ENCODE results near the gene SLC48A1. TPM values are rescaled to one million over a fixed set of nuclear protein-coding genes. Genes with fewer than 3 reads are reported as not detected.

The SLC48A1 gene
- total and polyA plus RNA-seq, 4 donors, result 19.7 to 51.3 (median 34.7) TPM

- intact Hi-C loops (cut with DNase I), result no loop called here
These were observed 31.7 kb upstream of the SLC48A1 start for GRCh38 chr12:47741340-47741703.

DNA sequence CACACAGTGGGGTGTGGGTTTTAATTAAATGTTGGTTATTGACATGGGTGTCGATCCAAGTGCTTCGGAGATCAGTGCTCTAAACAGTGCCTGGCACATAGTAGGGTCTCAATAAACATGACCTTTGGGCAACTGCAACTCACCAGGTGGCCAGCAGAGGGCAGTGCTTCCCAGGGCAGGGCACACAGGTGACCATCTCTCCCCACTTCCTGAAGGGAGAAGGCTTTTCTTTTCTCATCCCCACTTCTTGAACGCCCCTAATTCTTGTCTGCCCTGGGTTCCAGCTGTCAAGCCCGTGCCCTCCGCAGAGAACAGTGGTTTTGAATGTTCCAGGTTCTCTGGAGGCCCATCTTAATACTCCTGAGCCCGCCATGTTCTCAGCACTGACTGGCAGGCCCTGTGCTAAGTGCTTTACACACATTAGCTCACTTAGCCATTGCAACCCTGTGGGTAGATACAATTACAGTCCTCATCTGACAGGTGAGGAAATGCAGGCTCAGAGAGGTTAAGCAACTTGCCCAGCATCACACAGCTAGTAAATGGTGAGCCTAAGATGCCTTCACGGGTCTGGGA is 30.7 kb upstream of the SLC48A1 start:
- DNase-seq (peak in 1 of 2 donors; percentile 90), ATAC-seq (ENCODE audit: low FRiP score) (no peak)
- WGBS, 2 donors, result 83 to 84% methylated on average over 7 of the region's 7 CpGs
- no peaks in the 10 kb centered on the region for H3K9me3 ChIP-seq (ENCODE audit: control insufficient read depth, low read length)
- H3K4me3 ChIP-seq (ENCODE audit: low read length in 2 of 2), result no peak overlapping the region
- intact Hi-C loops (cut with DNase I), result loop anchor here (2.0 kb wide), 1 partner anchor 24 kb away; no protein-coding TSS in a partner anchor
- no peaks in the 10 kb centered on the region for H3K27me3 ChIP-seq (ENCODE audit: control insufficient read depth in 1 of 2, insufficient read depth in 2 of 2, low read length in 1 of 2)
- no peaks in the 10 kb centered on the region for H3K4me1 ChIP-seq (ENCODE audit: control insufficient read depth in 1 of 2, insufficient read depth in 2 of 2, low read length in 2 of 2)
- no peaks in the 10 kb centered on the region for H3K36me3 ChIP-seq (ENCODE audit: control insufficient read depth in 1 of 2, insufficient read depth in 2 of 2, low read length in 1 of 2)
- H3K27ac ChIP-seq (ENCODE audit: low read depth in 1 of 2, low read length in 2 of 2), result no peak overlapping the region

More at GRCh38 chr12:47741340-47741703, 31.7 kb upstream of the SLC48A1 start:
- Histone ChIP-seq H3K27ac (ENCODE audit: low read depth in 1 of 2, low read length in 2 of 2) (no peak overlapping the region), H3K4me3 (ENCODE audit: low read length in 2 of 2) (no peak overlapping the region), H3K36me3 (ENCODE audit: control insufficient read depth in 1 of 2, insufficient read depth in 2 of 2, low read length in 1 of 2) (no peaks in the 10 kb centered on the region), H3K9me3 (ENCODE audit: control insufficient read depth, low read length) (no peaks in the 10 kb centered on the region), H3K4me1 (ENCODE audit: control insufficient read depth in 1 of 2, insufficient read depth in 2 of 2, low read length in 2 of 2) (peaks cover 0 to 1% of the 10 kb centered on the region in 2 donors), H3K27me3 (ENCODE audit: control insufficient read depth in 1 of 2, insufficient read depth in 2 of 2, low read length in 1 of 2) (no peaks in the 10 kb centered on the region)
- no peak for ATAC-seq (ENCODE audit: low FRiP score)
- peak; percentile 88 to 93 for DNase-seq
- WGBS, 2 donors, result 2 to 9% methylated on average over 4 of the region's 4 CpGs

DNA sequence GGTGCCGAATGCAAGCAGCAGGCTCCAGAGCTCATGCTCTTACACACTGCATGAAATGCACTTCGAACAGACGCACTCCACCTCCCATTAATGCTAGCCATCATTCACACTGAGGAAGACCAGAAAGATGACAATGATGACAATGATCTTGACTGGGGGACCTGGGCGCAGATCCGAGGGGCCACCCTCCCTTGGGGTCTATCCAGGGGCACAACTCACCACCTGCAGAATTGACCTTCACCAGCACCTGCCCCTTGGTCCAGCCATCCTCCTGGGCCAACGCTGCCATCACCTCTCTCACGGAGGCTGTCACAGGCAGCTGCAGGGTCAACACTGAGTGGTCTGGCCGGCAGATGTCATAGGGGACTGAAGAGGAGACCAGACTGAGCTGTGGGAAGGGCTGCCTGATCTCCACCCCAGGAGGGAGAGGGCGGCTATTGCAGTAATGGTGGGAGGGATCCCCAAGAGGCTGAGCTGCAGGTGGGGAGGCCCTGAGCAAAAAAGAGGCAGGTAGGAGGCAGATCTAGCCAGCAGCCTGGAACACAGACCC is 29.7 kb upstream of the SLC48A1 start:
- ATAC-seq (ENCODE audit: low FRiP score), result no peak
- intact Hi-C loops (cut with DNase I), result loop anchor here (2.0 kb wide), 1 partner anchor 23 kb away; no protein-coding TSS in a partner anchor

DNA sequence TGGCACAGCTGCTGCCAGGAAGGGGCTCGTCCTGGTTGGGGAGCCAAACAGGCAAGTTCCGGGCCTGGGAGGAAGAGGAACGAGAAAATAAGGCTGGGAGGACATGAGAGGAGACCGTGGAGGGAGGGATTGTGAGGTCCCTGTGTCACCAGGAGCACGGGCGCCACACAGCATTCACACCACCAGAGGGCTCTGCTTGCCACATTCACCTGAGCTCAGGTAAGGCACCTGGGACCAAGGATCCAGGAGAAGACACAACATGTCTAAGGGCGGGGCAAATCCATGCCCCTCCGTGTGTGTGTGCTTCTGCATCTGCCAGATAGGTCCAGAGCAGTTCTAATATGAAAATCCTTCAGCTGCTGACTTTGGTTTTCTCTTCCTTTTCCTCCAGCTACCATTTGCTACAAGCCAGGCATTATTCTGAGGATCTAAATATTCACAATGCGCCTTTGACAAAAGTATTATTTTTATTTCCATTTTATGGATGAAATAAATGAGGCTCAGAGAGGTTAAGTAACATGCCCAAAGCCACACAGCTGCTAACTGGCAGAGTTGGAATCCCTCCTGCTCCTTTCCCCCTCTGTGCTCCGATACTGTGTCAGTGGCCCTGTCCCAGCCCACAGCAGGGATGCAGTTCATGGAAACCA is 28.9 kb upstream of the SLC48A1 start:
- intact Hi-C loops (cut with DNase I), result no loop called here
- Histone ChIP-seq H3K9me3 (ENCODE audit: control insufficient read depth, low read length) (no peaks in the 10 kb centered on the region), H3K4me1 (ENCODE audit: control insufficient read depth in 1 of 2, insufficient read depth in 2 of 2, low read length in 2 of 2) (no peaks in the 10 kb centered on the region), H3K27me3 (ENCODE audit: control insufficient read depth in 1 of 2, insufficient read depth in 2 of 2, low read length in 1 of 2) (no peaks in the 10 kb centered on the region), H3K36me3 (ENCODE audit: control insufficient read depth in 1 of 2, insufficient read depth in 2 of 2, low read length in 1 of 2) (no peaks in the 10 kb centered on the region), H3K4me3 (ENCODE audit: low read length in 2 of 2) (no peak overlapping the region), H3K27ac (ENCODE audit: low read depth in 1 of 2, low read length in 2 of 2) (no peak overlapping the region)
- WGBS, 2 donors, result 76 to 81% methylated on average over 10 of the region's 10 CpGs
- ATAC-seq (ENCODE audit: low FRiP score) (no peak), DNase-seq (no peak)

More for the DNA sequence above, 29.7 kb upstream of the SLC48A1 start:
- DNase-seq, result no peak
- WGBS, 2 donors, result 90 to 91% methylated on average over 9 of the region's 9 CpGs
- Histone ChIP-seq H3K27me3 (ENCODE audit: control insufficient read depth in 1 of 2, insufficient read depth in 2 of 2, low read length in 1 of 2) (no peaks in the 10 kb centered on the region), H3K36me3 (ENCODE audit: control insufficient read depth in 1 of 2, insufficient read depth in 2 of 2, low read length in 1 of 2) (no peaks in the 10 kb centered on the region), H3K4me3 (ENCODE audit: low read length in 2 of 2) (no peak overlapping the region), H3K27ac (ENCODE audit: low read depth in 1 of 2, low read length in 2 of 2) (no peak overlapping the region), H3K9me3 (ENCODE audit: control insufficient read depth, low read length) (no peaks in the 10 kb centered on the region), H3K4me1 (ENCODE audit: control insufficient read depth in 1 of 2, insufficient read depth in 2 of 2, low read length in 2 of 2) (no peaks in the 10 kb centered on the region)

GRCh38 chr12:47744778-47745436 is 28.1 kb upstream of the SLC48A1 start:
- H3K27ac ChIP-seq (ENCODE audit: low read depth in 1 of 2, low read length in 2 of 2), result no peak overlapping the region
- no peak for DNase-seq
- ATAC-seq (ENCODE audit: low FRiP score), result no peak
- no peaks in the 10 kb centered on the region for H3K27me3 ChIP-seq (ENCODE audit: control insufficient read depth in 1 of 2, insufficient read depth in 2 of 2, low read length in 1 of 2)
- H3K4me1 ChIP-seq (ENCODE audit: control insufficient read depth in 1 of 2, insufficient read depth in 2 of 2, low read length in 2 of 2), result no peaks in the 10 kb centered on the region
- no peak overlapping the region for H3K4me3 ChIP-seq (ENCODE audit: low read length in 2 of 2)
- no peaks in the 10 kb centered on the region for H3K36me3 ChIP-seq (ENCODE audit: control insufficient read depth in 1 of 2, insufficient read depth in 2 of 2, low read length in 1 of 2)
- WGBS, 2 donors, result 82 to 88% methylated on average over 8 of the region's 8 CpGs
- no peaks in the 10 kb centered on the region for H3K9me3 ChIP-seq (ENCODE audit: control insufficient read depth, low read length)
- intact Hi-C loops (cut with DNase I), result no loop called here

- WGBS, 2 donors, result 76 to 81% methylated on average over 16 of the region's 16 CpGs
- Histone ChIP-seq H3K4me3 (ENCODE audit: low read length in 2 of 2) (no peak overlapping the region), H3K27me3 (ENCODE audit: control insufficient read depth in 1 of 2, insufficient read depth in 2 of 2, low read length in 1 of 2) (no peaks in the 10 kb centered on the region), H3K4me1 (ENCODE audit: control insufficient read depth in 1 of 2, insufficient read depth in 2 of 2, low read length in 2 of 2) (no peaks in the 10 kb centered on the region), H3K9me3 (ENCODE audit: control insufficient read depth, low read length) (no peaks in the 10 kb centered on the region), H3K36me3 (ENCODE audit: control insufficient read depth in 1 of 2, insufficient read depth in 2 of 2, low read length in 1 of 2) (no peaks in the 10 kb centered on the region), H3K27ac (ENCODE audit: low read depth in 1 of 2, low read length in 2 of 2) (no peak overlapping the region)
- intact Hi-C loops (cut with DNase I), result no loop called here
- no peak for DNase-seq
- ATAC-seq (ENCODE audit: low FRiP score), result no peak
These were observed 27.5 kb upstream of the SLC48A1 start for GRCh38 chr12:47745485-47746041.

DNA sequence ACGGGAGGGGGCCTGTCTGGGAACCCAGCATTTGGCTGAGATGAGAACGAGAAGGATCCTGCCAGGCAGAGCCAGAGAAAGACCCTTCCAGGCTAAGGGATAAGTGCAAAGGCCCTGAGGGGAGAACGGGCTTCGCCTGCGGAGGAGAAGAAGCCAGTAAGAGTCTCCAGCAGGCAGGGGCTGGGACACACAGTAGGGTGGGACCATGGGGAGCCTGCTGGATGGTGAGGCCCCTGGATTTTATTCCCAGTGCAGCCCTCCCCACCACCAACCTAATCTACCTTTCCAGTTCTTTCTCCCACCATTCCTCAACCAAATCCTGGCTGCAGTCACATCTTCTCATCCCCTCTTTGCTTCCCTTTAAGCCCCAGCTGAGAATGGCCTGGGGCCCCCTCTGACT is 27.0 kb upstream of the SLC48A1 start:
- Histone ChIP-seq H3K36me3 (ENCODE audit: control insufficient read depth in 1 of 2, insufficient read depth in 2 of 2, low read length in 1 of 2) (no peaks in the 10 kb centered on the region), H3K27me3 (ENCODE audit: control insufficient read depth in 1 of 2, insufficient read depth in 2 of 2, low read length in 1 of 2) (no peaks in the 10 kb centered on the region), H3K27ac (ENCODE audit: low read depth in 1 of 2, low read length in 2 of 2) (no peak overlapping the region), H3K4me3 (ENCODE audit: low read length in 2 of 2) (no peak overlapping the region), H3K4me1 (ENCODE audit: control insufficient read depth in 1 of 2, insufficient read depth in 2 of 2, low read length in 2 of 2) (no peaks in the 10 kb centered on the region), H3K9me3 (ENCODE audit: control insufficient read depth, low read length) (no peaks in the 10 kb centered on the region)
- 89 to 90% methylated on average over 5 of the region's 5 CpGs for WGBS, 2 donors
- ATAC-seq (ENCODE audit: low FRiP score) (no peak), DNase-seq (no peak)
- intact Hi-C loops (cut with DNase I), result no loop called here

- intact Hi-C loops (cut with DNase I), result no loop called here
- ATAC-seq (ENCODE audit: low FRiP score) (no peak), DNase-seq (no peak)
- Histone ChIP-seq H3K4me1 (ENCODE audit: control insufficient read depth in 1 of 2, insufficient read depth in 2 of 2, low read length in 2 of 2) (no peaks in the 10 kb centered on the region), H3K9me3 (ENCODE audit: control insufficient read depth, low read length) (no peaks in the 10 kb centered on the region), H3K27ac (ENCODE audit: low read depth in 1 of 2, low read length in 2 of 2) (no peak overlapping the region), H3K36me3 (ENCODE audit: control insufficient read depth in 1 of 2, insufficient read depth in 2 of 2, low read length in 1 of 2) (no peaks in the 10 kb centered on the region), H3K27me3 (ENCODE audit: control insufficient read depth in 1 of 2, insufficient read depth in 2 of 2, low read length in 1 of 2) (no peaks in the 10 kb centered on the region), H3K4me3 (ENCODE audit: low read length in 2 of 2) (no peak overlapping the region)
- 92 to 94% methylated on average over 7 of the region's 7 CpGs for WGBS, 2 donors
These were observed 26.5 kb upstream of the SLC48A1 start for GRCh38 chr12:47746523-47746922.
